GM18517 (cell line): Measurements from ENCODE around the gene SLC35B2.
A peak's percentile ranks its signal among the peaks of the same experiment; 100 is the strongest.

ENCODE experiments used
- ATAC-seq: cut with Tn5 transposase; IDR thresholded peaks from one replicate; pipeline ENCODE4 v1.9.1; 2021; ENCODE audit warnings: mild to moderate bottlenecking, moderate library complexity; ENCODE audit not compliant: unreplicated experiment

Gene SLC35B2

GRCh38 chr6:44255105-44255808, 2.1 kb downstream of the SLC35B2 start:
- ATAC-seq = no peak

GRCh38 chr6:44254191-44255104, 2.9 kb downstream of the SLC35B2 start:
- no peak for ATAC-seq

GRCh38 chr6:44253307-44254101, 3.8 kb downstream of the SLC35B2 start:
- ATAC-seq = no peak

GRCh38 chr6:44251576-44252524, 5.5 kb downstream of the SLC35B2 start:
- ATAC-seq = no peak

- ATAC-seq = no peak
Observed at GRCh38 chr6:44250718-44251123, 6.6 kb downstream of the SLC35B2 start.

GRCh38 chr6:44250067-44250717, 7.1 kb downstream of the SLC35B2 start:
- no peak for ATAC-seq

DNA sequence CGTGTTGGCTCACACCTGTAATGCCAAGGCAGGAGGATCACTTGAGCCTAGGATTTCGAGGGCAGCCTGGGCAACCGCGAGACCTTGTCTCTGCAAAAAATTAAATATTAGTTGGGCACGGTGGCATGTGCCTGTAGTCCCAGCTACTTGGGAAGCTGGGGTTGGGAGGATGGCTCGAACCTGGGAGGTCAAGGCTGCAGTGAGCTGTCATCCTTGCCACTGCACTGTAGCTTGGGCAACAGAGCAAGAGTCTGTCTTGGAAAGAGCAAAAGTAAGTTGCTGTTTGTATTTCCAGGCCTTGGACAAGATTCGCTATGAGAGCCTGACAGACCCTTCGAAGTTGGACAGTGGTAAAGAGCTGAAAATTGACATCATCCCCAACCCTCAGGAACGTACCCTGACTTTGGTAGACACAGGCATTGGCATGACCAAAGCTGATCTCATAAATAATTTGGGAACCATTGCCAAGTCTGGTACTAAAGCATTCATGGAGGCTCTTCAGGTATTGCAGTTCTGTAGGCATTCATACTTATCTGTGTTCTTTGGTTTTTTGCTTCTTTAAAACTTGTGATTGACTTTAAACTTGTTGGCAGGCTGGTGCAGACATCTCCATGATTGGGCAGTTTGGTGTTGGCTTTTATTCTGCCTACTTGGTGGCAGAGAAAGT, 8.1 kb downstream of the SLC35B2 start:
- no peak for ATAC-seq

GRCh38 chr6:44248579-44248978, 8.7 kb downstream of the SLC35B2 start:
- no peak for ATAC-seq

GRCh38 chr6:44247338-44248302, 9.7 kb downstream of the SLC35B2 start:
- ATAC-seq = peak; percentile 13

GRCh38 chr6:44246663-44247337, 10.5 kb downstream of the SLC35B2 start, which contains the start of gene HSP90AB1:
TSS of gene HSP90AB1 (plus strand) at chr6:44247101. CDS start at chr6:44248630, 1,529 bp downstream.
- ATAC-seq = peak; percentile 67

- ATAC-seq = peak; percentile 45
Observed at GRCh38 chr6:44245912-44246662, 11.2 kb downstream of the SLC35B2 start.

GRCh38 chr6:44245391-44245911, 11.9 kb downstream of the SLC35B2 start:
- ATAC-seq = no peak

- no peak for ATAC-seq
Observed at GRCh38 chr6:44243345-44243744, 14.0 kb downstream of the SLC35B2 start.

- ATAC-seq = no peak
Observed at GRCh38 chr6:44238687-44239350, 18.5 kb downstream of the SLC35B2 start.

- ATAC-seq = peak; percentile 60
Observed at GRCh38 chr6:44237813-44238433, 19.4 kb downstream of the SLC35B2 start.
